ENCODE measurements around the gene PRTN3.

- TF ChIP-seq, protein P1, sequence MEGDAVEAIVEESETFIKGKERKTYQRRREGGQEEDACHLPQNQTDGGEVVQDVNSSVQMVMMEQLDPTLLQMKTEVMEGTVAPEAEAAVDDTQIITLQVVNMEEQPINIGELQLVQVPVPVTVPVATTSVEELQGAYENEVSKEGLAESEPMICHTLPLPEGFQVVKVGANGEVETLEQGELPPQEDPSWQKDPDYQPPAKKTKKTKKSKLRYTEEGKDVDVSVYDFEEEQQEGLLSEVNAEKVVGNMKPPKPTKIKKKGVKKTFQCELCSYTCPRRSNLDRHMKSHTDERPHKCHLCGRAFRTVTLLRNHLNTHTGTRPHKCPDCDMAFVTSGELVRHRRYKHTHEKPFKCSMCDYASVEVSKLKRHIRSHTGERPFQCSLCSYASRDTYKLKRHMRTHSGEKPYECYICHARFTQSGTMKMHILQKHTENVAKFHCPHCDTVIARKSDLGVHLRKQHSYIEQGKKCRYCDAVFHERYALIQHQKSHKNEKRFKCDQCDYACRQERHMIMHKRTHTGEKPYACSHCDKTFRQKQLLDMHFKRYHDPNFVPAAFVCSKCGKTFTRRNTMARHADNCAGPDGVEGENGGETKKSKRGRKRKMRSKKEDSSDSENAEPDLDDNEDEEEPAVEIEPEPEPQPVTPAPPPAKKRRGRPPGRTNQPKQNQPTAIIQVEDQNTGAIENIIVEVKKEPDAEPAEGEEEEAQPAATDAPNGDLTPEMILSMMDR (IDR thresholded peaks at IDR 0.05; ENCODE audit: low read depth, low read length, missing input control) = no peak
- TF ChIP-seq JUND (IDR thresholded peaks at IDR 0.05) = no peak
- TF ChIP-seq FOXA2 (IDR thresholded peaks at IDR 0.05) = no peak
- no peak for TF ChIP-seq EGR1 (IDR thresholded peaks at IDR 0.05; ENCODE audit: low read depth in 2 of 2)
- TF ChIP-seq MAX (IDR thresholded peaks at IDR 0.05) = no peak
- no peak for TF ChIP-seq RXRA (IDR thresholded peaks at IDR 0.05)
- TF ChIP-seq GABPA (IDR thresholded peaks at IDR 0.05 in 1 of 2, conservative IDR thresholded peaks at IDR 0.05 in 1 of 2) = no peak
- no peak for TF ChIP-seq HNF4A (conservative IDR thresholded peaks at IDR 0.05)
- TF ChIP-seq YY1 (IDR thresholded peaks at IDR 0.05) = no peak
- TF ChIP-seq FOXA1 (IDR thresholded peaks at IDR 0.05) = no peak
Observed at GRCh38 chr19:896999-897398, 56.2 kb downstream of the PRTN3 start.

Data from liver (tissue), 3 donors.